AG04450 (cell line): ENCODE measurements around the gene KRT26. TPM values are rescaled to one million over a fixed set of nuclear protein-coding genes. Genes with fewer than 3 reads are reported as not detected.

Experiments
- CTCF ChIA-PET: fragments of 300-600, 350-600 bp; formaldehyde crosslinking; extraction: SDS; loops from one replicate; lab custom pipeline; 2022; ENCODE audit warnings: antibody characterized with exemption, inconsistent platforms; lab: Charles Lee
- POLR2A ChIA-PET: fragments of 350-600 bp; formaldehyde crosslinking; extraction: SDS; loops from one replicate; lab custom pipeline; 2021; ENCODE audit warnings: antibody characterized with exemption, inconsistent platforms; lab: Yijun Ruan, JAX
- DNase-seq: peaks from one replicate; pipeline ENCODE4 v3.0.0-alpha.2; 2011; ENCODE audit warnings: low read depth, low spot score
- H3K27ac ChIP-seq: one replicate; pipeline ENCODE4 v1.5.1; 2012; ENCODE audit warnings: low read depth, low read length, control low read depth
- H3K27me3 ChIP-seq: one replicate; pipeline ENCODE4 v1.6.0; 2012; ENCODE audit warnings: low read length; ENCODE audit not compliant: control insufficient read depth, insufficient read depth
- H3K4me3 ChIP-seq: 2 replicates; pipeline ENCODE4 v1.5.1; 2011; ENCODE audit warnings: mild to moderate bottlenecking, low read depth, low read length, control low read depth
- H3K9me3 ChIP-seq: 2 replicates; pipeline ENCODE4 v1.5.1; 2012; ENCODE audit warnings: low read length; ENCODE audit not compliant: control insufficient read depth, insufficient read depth
- polyA plus RNA-seq: library from polyadenylated mRNA; depleted of rRNA; stranded (reverse); fragments of >200 nt; gene quantifications from 2 replicates; pipeline ENCODE4 v1.2.3, GENCODE V29; 2011
- TF ChIP-seq, protein P1 (sequence below): IDR thresholded peaks from 2 replicates; pipeline ENCODE4 v1.5.1; 2011; ENCODE audit warnings: low read depth, low read length, control low read depth, inconsistent platforms

Gene KRT26
- polyA plus RNA-seq, 1 experiment: not detected

DNA sequence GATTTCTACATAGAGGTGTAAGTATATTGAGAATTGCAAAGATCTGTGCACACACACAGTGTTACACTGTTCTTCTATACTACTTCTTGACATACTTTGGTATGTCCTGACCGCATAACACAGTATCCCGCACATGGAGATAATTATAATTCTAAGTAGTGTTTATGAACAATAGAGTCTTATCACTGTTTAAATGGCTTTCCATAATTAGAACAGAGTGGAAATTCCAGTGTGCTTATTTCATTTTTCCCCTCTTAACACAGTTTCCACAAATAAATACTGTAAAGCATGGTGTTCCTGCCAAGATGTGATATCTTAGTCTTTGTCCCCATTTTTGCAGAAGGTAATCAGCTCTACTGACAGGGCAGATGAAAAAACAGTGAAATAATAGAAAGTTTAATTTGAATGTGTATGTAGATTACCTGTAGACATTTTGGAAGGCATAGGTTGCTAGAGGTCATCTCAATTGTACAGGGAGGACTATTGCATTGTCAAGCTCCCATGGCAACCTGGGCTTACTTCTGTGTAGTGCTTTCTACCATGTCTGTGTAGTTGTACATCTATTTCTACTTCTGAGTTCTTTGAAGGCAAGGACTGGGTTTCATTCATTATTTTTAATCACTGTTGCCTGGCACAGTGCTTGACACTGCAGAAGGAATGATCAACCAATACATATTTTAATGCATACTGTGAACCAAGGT is 37.9 kb upstream of the KRT26 start:
- TF ChIP-seq, protein P1, sequence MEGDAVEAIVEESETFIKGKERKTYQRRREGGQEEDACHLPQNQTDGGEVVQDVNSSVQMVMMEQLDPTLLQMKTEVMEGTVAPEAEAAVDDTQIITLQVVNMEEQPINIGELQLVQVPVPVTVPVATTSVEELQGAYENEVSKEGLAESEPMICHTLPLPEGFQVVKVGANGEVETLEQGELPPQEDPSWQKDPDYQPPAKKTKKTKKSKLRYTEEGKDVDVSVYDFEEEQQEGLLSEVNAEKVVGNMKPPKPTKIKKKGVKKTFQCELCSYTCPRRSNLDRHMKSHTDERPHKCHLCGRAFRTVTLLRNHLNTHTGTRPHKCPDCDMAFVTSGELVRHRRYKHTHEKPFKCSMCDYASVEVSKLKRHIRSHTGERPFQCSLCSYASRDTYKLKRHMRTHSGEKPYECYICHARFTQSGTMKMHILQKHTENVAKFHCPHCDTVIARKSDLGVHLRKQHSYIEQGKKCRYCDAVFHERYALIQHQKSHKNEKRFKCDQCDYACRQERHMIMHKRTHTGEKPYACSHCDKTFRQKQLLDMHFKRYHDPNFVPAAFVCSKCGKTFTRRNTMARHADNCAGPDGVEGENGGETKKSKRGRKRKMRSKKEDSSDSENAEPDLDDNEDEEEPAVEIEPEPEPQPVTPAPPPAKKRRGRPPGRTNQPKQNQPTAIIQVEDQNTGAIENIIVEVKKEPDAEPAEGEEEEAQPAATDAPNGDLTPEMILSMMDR: no peak
- ChIA-PET POLR2A (no interaction called here), CTCF (interaction anchor here (0.7 to 1.3 kb wide), 5 partner anchors 739 to 857 kb away, joined by 3 to 7 read pairs (median 3); no protein-coding TSS in a partner anchor)
- no peak for DNase-seq
- Histone ChIP-seq H3K27ac (no peak overlapping the region), H3K27me3 (peaks cover 21% of the 10 kb centered on the region), H3K9me3 (no peaks in the 10 kb centered on the region), H3K4me3 (no peak overlapping the region)

DNA sequence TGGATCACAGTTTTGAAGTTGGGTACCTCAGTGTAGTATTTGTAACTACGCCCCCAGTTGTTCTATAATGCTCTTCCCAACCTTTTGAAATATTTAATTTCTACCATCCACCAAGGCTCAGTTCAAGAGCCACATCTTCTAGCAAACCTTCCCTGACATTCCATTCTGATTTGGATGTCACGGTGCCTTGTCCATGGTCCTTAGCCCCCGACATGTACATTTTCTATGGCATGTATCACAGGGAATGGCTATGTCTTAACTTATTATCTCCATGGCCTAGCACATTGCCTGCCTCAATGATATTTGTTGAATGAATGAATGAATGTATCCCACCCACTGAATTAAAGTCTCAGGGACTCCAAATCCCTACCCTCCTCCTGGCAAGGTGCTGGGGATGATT is 34.1 kb upstream of the KRT26 start:
- no peak overlapping the region for H3K27ac ChIP-seq
- no peak for DNase-seq
- H3K27me3 ChIP-seq: peaks cover 28% of the 10 kb centered on the region
- CTCF ChIA-PET: interaction anchor here (0.9 to 4.5 kb wide), 5 partner anchors 743 to 861 kb away, joined by 3 to 27 read pairs (median 4); no protein-coding TSS in a partner anchor
- TF ChIP-seq, protein P1: no peak
- H3K9me3 ChIP-seq: no peaks in the 10 kb centered on the region
- H3K4me3 ChIP-seq: no peak overlapping the region
- POLR2A ChIA-PET: interaction anchor here (0.8 kb wide), 1 partner anchor 14 kb away, joined by 3 read pairs; no protein-coding TSS in a partner anchor

DNA sequence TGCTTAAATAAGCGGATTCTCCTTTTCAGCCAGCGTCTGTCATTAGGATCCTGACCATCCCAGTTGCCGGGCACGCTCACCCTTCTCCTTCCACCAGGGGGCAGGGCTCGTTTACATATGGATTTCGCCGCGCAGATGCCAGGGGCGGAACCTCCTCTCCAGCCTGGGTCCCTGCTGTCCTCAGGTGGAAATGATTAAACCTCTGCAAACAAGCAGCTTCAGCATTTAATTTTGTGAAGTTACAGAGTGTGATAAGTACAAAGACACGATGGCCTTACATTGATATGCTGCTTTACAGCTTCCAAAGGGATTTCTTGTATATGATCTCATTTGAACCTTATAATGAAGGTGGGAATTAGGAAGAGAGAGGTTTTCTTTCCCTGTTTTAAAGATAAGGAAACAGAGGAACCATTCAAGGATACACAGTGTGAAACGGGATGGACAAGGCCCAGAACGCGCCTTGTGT is 31.6 kb upstream of the KRT26 start:
- Histone ChIP-seq H3K9me3 (no peaks in the 10 kb centered on the region), H3K27ac (no peak overlapping the region), H3K4me3 (no peak overlapping the region), H3K27me3 (peaks cover 33% of the 10 kb centered on the region)
- DNase-seq: peak; percentile 16
- TF ChIP-seq, protein P1: peak; percentile 95
- ChIA-PET CTCF (interaction anchor here (0.6 to 4.5 kb wide), 14 partner anchors 11 to 863 kb away, joined by 3 to 34 read pairs (median 4); no protein-coding TSS in a partner anchor), POLR2A (no interaction called here)

GRCh38 chr17:40801157-40801556 is 29.2 kb upstream of the KRT26 start:
- H3K27ac ChIP-seq: no peak overlapping the region
- POLR2A ChIA-PET: no interaction called here
- H3K27me3 ChIP-seq: peaks cover 29% of the 10 kb centered on the region
- CTCF ChIA-PET: interaction anchor here (1.0 to 1.1 kb wide), 3 partner anchors 862 to 866 kb away, joined by 3 read pairs; no protein-coding TSS in a partner anchor
- DNase-seq: no peak
- no peaks in the 10 kb centered on the region; the same call in 1 of the 2 replicates for H3K9me3 ChIP-seq
- TF ChIP-seq, protein P1: no peak
- no peak overlapping the region for H3K4me3 ChIP-seq

- TF ChIP-seq, protein P1: no peak
- ChIA-PET CTCF (interaction anchor here (0.5 to 1.1 kb wide), 3 partner anchors 849 to 867 kb away, joined by 3 read pairs; no protein-coding TSS in a partner anchor), POLR2A (no interaction called here)
- H3K9me3 ChIP-seq: no peaks in the 10 kb centered on the region; the same call in 1 of the 2 replicates
- H3K27me3 ChIP-seq: peaks cover 32% of the 10 kb centered on the region
- no peak overlapping the region for H3K4me3 ChIP-seq
- no peak for DNase-seq
- no peak overlapping the region for H3K27ac ChIP-seq
These were observed 28.4 kb upstream of the KRT26 start for GRCh38 chr17:40800381-40800780.
